HG03521 (cell line): ENCODE data around the gene PTPRD.

Source experiments
- ATAC-seq: cut with Tn5 transposase; IDR thresholded peaks from one replicate; pipeline ENCODE4 v1.9.1; 2021; ENCODE audit warnings: mild to moderate bottlenecking, moderate library complexity; ENCODE audit not compliant: unreplicated experiment

PTPRD gene

GRCh38 chr9:8815931-8816330 lies 1796.9 kb downstream of the PTPRD start:
- ATAC-seq, result no peak

- ATAC-seq, result no peak
These were observed 1797.6 kb downstream of the PTPRD start for GRCh38 chr9:8815219-8815618.

GRCh38 chr9:8812888-8813287 lies 1799.9 kb downstream of the PTPRD start:
- no peak for ATAC-seq

- ATAC-seq, result no peak
These were observed 1803.1 kb downstream of the PTPRD start for GRCh38 chr9:8809741-8810140.

- ATAC-seq, result no peak
These were observed 1806.7 kb downstream of the PTPRD start for GRCh38 chr9:8806150-8806549.

GRCh38 chr9:8804613-8805012 lies 1808.2 kb downstream of the PTPRD start:
- no peak for ATAC-seq

GRCh38 chr9:8802242-8802641 lies 1810.6 kb downstream of the PTPRD start:
- ATAC-seq, result no peak

- no peak for ATAC-seq
These were observed 1812.6 kb downstream of the PTPRD start for GRCh38 chr9:8800196-8800595.

GRCh38 chr9:8799615-8800014 lies 1813.2 kb downstream of the PTPRD start:
- no peak for ATAC-seq

GRCh38 chr9:8799206-8799605 lies 1813.6 kb downstream of the PTPRD start:
- ATAC-seq, result no peak

- no peak for ATAC-seq
These were observed 1828.0 kb downstream of the PTPRD start for GRCh38 chr9:8784838-8785237.

GRCh38 chr9:8783941-8784340 lies 1828.9 kb downstream of the PTPRD start:
- ATAC-seq, result no peak

- ATAC-seq, result no peak
These were observed 1830.6 kb downstream of the PTPRD start for GRCh38 chr9:8782237-8782636.

GRCh38 chr9:8781458-8781857 lies 1831.3 kb downstream of the PTPRD start:
- ATAC-seq, result no peak

- ATAC-seq, result no peak
These were observed 1832.4 kb downstream of the PTPRD start for GRCh38 chr9:8780386-8780785.

GRCh38 chr9:8779478-8779877 lies 1833.3 kb downstream of the PTPRD start:
- no peak for ATAC-seq

- ATAC-seq, result no peak
These were observed 1834.4 kb downstream of the PTPRD start for GRCh38 chr9:8778356-8778755.

- ATAC-seq, result no peak
These were observed 1840.5 kb downstream of the PTPRD start for GRCh38 chr9:8772302-8772701.

GRCh38 chr9:8769153-8769552 lies 1843.6 kb downstream of the PTPRD start:
- no peak for ATAC-seq

- ATAC-seq, result no peak
These were observed 1846.7 kb downstream of the PTPRD start for GRCh38 chr9:8766096-8766495.

GRCh38 chr9:8764051-8764450 lies 1848.8 kb downstream of the PTPRD start:
- no peak for ATAC-seq

- ATAC-seq, result no peak
These were observed 1850.2 kb downstream of the PTPRD start for GRCh38 chr9:8762479-8763085.

GRCh38 chr9:8760000-8760767 lies 1852.6 kb downstream of the PTPRD start:
- ATAC-seq, result no peak
